Skeletal muscle tissue (tissue), 2 donors: ENCODE measurements around the gene PARG. TPM values are rescaled to one million over a fixed set of nuclear protein-coding genes. Genes with fewer than 3 reads are reported as not detected.

Source experiments
- small RNA-seq: library from RNA; depleted of rRNA; stranded (forward); fragments of <200 nt; gene quantifications from one replicate; pipeline ENCODE3, GENCODE V24; 2014
- total RNA-seq: library from RNA; depleted of rRNA; stranded (reverse); fragments of >200 nt; gene quantifications from one replicate; pipeline ENCODE4 v1.2.3, GENCODE V29; 2014

The PARG gene
- total RNA-seq, 1 donor from 2014 or later = 36.5 TPM

Small RNA genes lying within 50 kb of the gene (small RNA-seq; reads per million reads assigned to genes)
- gene RNA5SP317 (not detected), gene SNORA74C-2 (not detected)

Other genes with a start within 250 kb of the PARG start
- 0.52 TPM for gene OGDHL, start 179.7 kb downstream of the PARG start, total RNA-seq
- 16.2 TPM for gene TIMM23B, start within 50 bp of the PARG start, total RNA-seq
- gene AGAP6, start 46.4 kb upstream of the PARG start, total RNA-seq = 1.0 TPM
- 24.0 TPM for gene WASHC2A, start 125.9 kb upstream of the PARG start, total RNA-seq